GM18868 (cell line): ENCODE data around the gene GSG1.

Experiments used
- ATAC-seq: cut with Tn5 transposase; IDR thresholded peaks from one replicate; pipeline ENCODE4 v1.9.1; 2021; ENCODE audit warnings: mild to moderate bottlenecking, moderate library complexity; ENCODE audit not compliant: unreplicated experiment

Gene GSG1

GRCh38 chr12:13103391-13104033 is at the start of gene GSG1:
TSS of gene GSG1 (minus strand) at chr12:13103667. CDS start at chr12:13103512, 155 bp downstream.
- ATAC-seq: no peak

- no peak for ATAC-seq
Observed at GRCh38 chr12:13153180-13153579, 49.7 kb upstream of the GSG1 start.

- no peak for ATAC-seq
Observed at GRCh38 chr12:13152756-13153155, 49.3 kb upstream of the GSG1 start.

- no peak for ATAC-seq
Observed at GRCh38 chr12:13152281-13152680, 48.8 kb upstream of the GSG1 start.

GRCh38 chr12:13149411-13149810 is 45.9 kb upstream of the GSG1 start:
- no peak for ATAC-seq

- no peak for ATAC-seq
Observed at GRCh38 chr12:13148485-13148847, 45.0 kb upstream of the GSG1 start.

GRCh38 chr12:13147688-13148484 is 44.4 kb upstream of the GSG1 start:
- no peak for ATAC-seq

- no peak for ATAC-seq
Observed at GRCh38 chr12:13146336-13146938, 43.0 kb upstream of the GSG1 start.

GRCh38 chr12:13144266-13144828 is 40.9 kb upstream of the GSG1 start:
- no peak for ATAC-seq

GRCh38 chr12:13142747-13143146 is 39.3 kb upstream of the GSG1 start:
- ATAC-seq: no peak

- ATAC-seq: no peak
Observed at GRCh38 chr12:13141686-13142085, 38.2 kb upstream of the GSG1 start.

- no peak for ATAC-seq
Observed at GRCh38 chr12:13135371-13136178, 32.1 kb upstream of the GSG1 start.

GRCh38 chr12:13133886-13134285 is 30.4 kb upstream of the GSG1 start:
- no peak for ATAC-seq

GRCh38 chr12:13130981-13131380 is 27.5 kb upstream of the GSG1 start:
- ATAC-seq: no peak

GRCh38 chr12:13128291-13128965 is 25.0 kb upstream of the GSG1 start:
- ATAC-seq: no peak

GRCh38 chr12:13127444-13127843 is 24.0 kb upstream of the GSG1 start:
- ATAC-seq: no peak

GRCh38 chr12:13126494-13126893 is 23.0 kb upstream of the GSG1 start:
- ATAC-seq: no peak

- no peak for ATAC-seq
Observed at GRCh38 chr12:13125996-13126395, 22.5 kb upstream of the GSG1 start.

- ATAC-seq: no peak
Observed at GRCh38 chr12:13124656-13125505, 21.4 kb upstream of the GSG1 start.
